Stomach (tissue), 9 donors: ENCODE results near the gene ADAMTSL3. TPM values are rescaled to one million over a fixed set of nuclear protein-coding genes. Genes with fewer than 3 reads are reported as not detected.

Experiments used
- DNase-seq, 2 donors: peaks; one replicate each; pipeline versions ENCODE4 v3.0.0 to v3.0.0-alpha.2; 2013 to 2019
- H3K27ac ChIP-seq, 5 donors: fragments of 200-600 bp in 4 of 5; sonication (generic) in 4 of 5; one replicate each; pipeline ENCODE4 v1.5.1; 2013 to 2019; ENCODE audit warnings: mild to moderate bottlenecking in 1 of 5, moderate library complexity in 1 of 5
- H3K27me3 ChIP-seq, 3 donors: fragments of 200-600 bp; sonication (generic); one replicate each; pipeline ENCODE4 v1.5.1; 2017 to 2019; ENCODE audit warnings: mixed run types in 1 of 3
- H3K36me3 ChIP-seq, 4 donors: fragments of 200-600 bp; sonication (generic); 1 replicate in 3 of 4; 2 replicates in 1 of 4; pipeline ENCODE4 v1.5.1; 2016 to 2019
- H3K4me1 ChIP-seq, 4 donors: fragments of 200-600 bp; sonication (generic); one replicate each; pipeline ENCODE4 v1.5.1; 2016 to 2019
- H3K4me3 ChIP-seq, 4 donors: fragments of 200-600 bp; sonication (generic) in 3 of 4; one replicate each; pipeline ENCODE4 v1.5.1; 2016 to 2019; ENCODE audit warnings: mild to moderate bottlenecking in 1 of 4
- H3K9me3 ChIP-seq, 4 donors: fragments of 200-600 bp; sonication (generic); one replicate each; pipeline ENCODE4 v1.5.1; 2016 to 2019
- CTCF ChIP-seq, 7 experiments: fragments of 450-650 bp in 4 of 7; fragments of 200-600 bp in 3 of 7; sonication (generic) in 3 of 7; IDR thresholded peaks; one replicate each; pipeline ENCODE4 v1.5.1; 2016 to 2019; ENCODE audit warnings: antibody characterized with exemption in 7 of 7, control low read depth in 2 of 7, mild to moderate bottlenecking in 1 of 7
- EP300 ChIP-seq: sonication (generic); formaldehyde crosslinking; IDR thresholded peaks from one replicate; pipeline ENCODE4 v1.6.1; 2017; ENCODE audit warnings: antibody characterized with exemption
- POLR2A ChIP-seq, 4 donors: fragments of 450-650 bp; IDR thresholded peaks; one replicate each; pipeline ENCODE4 v1.6.1; 2016; ENCODE audit warnings: antibody characterized with exemption in 4 of 4, control low read depth in 2 of 4, mild to moderate bottlenecking in 1 of 4, moderate library complexity in 1 of 4
- POLR2AphosphoS5 ChIP-seq, 3 donors: sonication (generic); formaldehyde crosslinking; IDR thresholded peaks; one replicate each; pipeline ENCODE4 v1.6.1; 2016; ENCODE audit warnings: antibody characterized with exemption in 3 of 3
- WGBS, 5 donors: extraction: QIAGEN DNeasy Blood & Tissue Kit in 3 of 5; methylation state at CpG; one replicate each; pipeline versions ENCODE4 v1.1.5 to v1.1.7; 2013 to 2018; 5-methylcytosine and 5-hydroxymethylcytosine counted together
- intact Hi-C: fragments of 100-400 bp; cut with DNase I; formaldehyde crosslinking; loops from one replicate; pipeline ENCODE4 v1.15.1; 2023; ENCODE audit warnings: low total_unique reads
- polyA plus RNA-seq, 3 donors: library from polyadenylated mRNA; stranded (reverse); fragments of 200-250 nt; gene quantifications; one replicate each; pipeline ENCODE4 v1.2.3, GENCODE V29; 2013
- total RNA-seq, 5 donors: library from RNA; depleted of rRNA; stranded (reverse); fragments of >200 nt; gene quantifications; one replicate each; pipeline versions ENCODE4 v1.1.0 to v1.2.3, GENCODE V29; 2014 to 2016
- donor health status: healthy with polysubstance abuse.
- donor health status: Bipolar disorder and iron deficiency.
- donor health status: healthy.

The ADAMTSL3 gene
- total and polyA plus RNA-seq, 8 donors, result 1.1 to 54.9 (median 6.0) TPM

GRCh38 chr15:83656943-83657528 lies 3.1 kb downstream of the ADAMTSL3 start:
- Histone ChIP-seq H3K4me1 (peaks cover 11 to 62% (median 50%) of the 10 kb centered on the region in 4 donors), H3K9me3 (no peaks in the 10 kb centered on the region), H3K4me3 (no peak overlapping the region), H3K27me3 (peaks cover 0 to 30% (median 13%) of the 10 kb centered on the region in 3 donors), H3K36me3 (no peaks in the 10 kb centered on the region), H3K27ac (peak overlapping the region in 3 of 5 donors; percentile 11 to 64 (median 40))
- DNase-seq, result no peak
- 82 to 90% (median 85%) methylated on average over 10 of the region's 10 CpGs for WGBS, 5 donors
- intact Hi-C loops, result no loop called here
- TF ChIP-seq EP300 (no peak), POLR2AphosphoS5 (IDR thresholded peaks at IDR 0.05) (no peak), CTCF (IDR thresholded peaks at IDR 0.05) (no peak), POLR2A (IDR thresholded peaks at IDR 0.05) (no peak)

GRCh38 chr15:83657549-83657948 lies 3.6 kb downstream of the ADAMTSL3 start:
- WGBS, 5 donors, result 90 to 98% (median 92%) methylated on average over 4 of the region's 4 CpGs
- Histone ChIP-seq H3K9me3 (no peaks in the 10 kb centered on the region), H3K27ac (peak overlapping the region in 3 of 5 donors; percentile 40 to 70 (median 64)), H3K36me3 (no peaks in the 10 kb centered on the region), H3K4me1 (peaks cover 11 to 61% (median 49%) of the 10 kb centered on the region in 4 donors), H3K4me3 (no peak overlapping the region), H3K27me3 (peaks cover 0 to 29% (median 13%) of the 10 kb centered on the region in 3 donors)
- intact Hi-C loops, result no loop called here
- DNase-seq, result no peak
- no peak for TF ChIP-seq EP300
- no peak for TF ChIP-seq POLR2A (IDR thresholded peaks at IDR 0.05)
- TF ChIP-seq POLR2AphosphoS5 (IDR thresholded peaks at IDR 0.05), result no peak
- no peak for TF ChIP-seq CTCF (IDR thresholded peaks at IDR 0.05)

GRCh38 chr15:83658430-83659416 lies 4.8 kb downstream of the ADAMTSL3 start:
- intact Hi-C loops, result no loop called here
- Histone ChIP-seq H3K9me3 (no peaks in the 10 kb centered on the region), H3K4me3 (no peak overlapping the region), H3K4me1 (peaks cover 11 to 51% (median 41%) of the 10 kb centered on the region in 4 donors), H3K27ac (peak overlapping the region in 4 of 5 donors; percentile 9 to 70 (median 52)), H3K27me3 (peaks cover 0 to 18% (median 13%) of the 10 kb centered on the region in 3 donors), H3K36me3 (no peaks in the 10 kb centered on the region)
- 54 to 65% (median 61%) methylated on average over 10 of the region's 10 CpGs for WGBS, 5 donors
- DNase-seq, result peak in 1 of 2 donors; percentile 43
- TF ChIP-seq CTCF (IDR thresholded peaks at IDR 0.05) (no peak), POLR2A (IDR thresholded peaks at IDR 0.05) (no peak), POLR2AphosphoS5 (IDR thresholded peaks at IDR 0.05) (no peak), EP300 (no peak)

- H3K27ac ChIP-seq, result peak overlapping the region in 4 of 5 donors; percentile 9 to 70 (median 52)
- WGBS, 5 donors, result 59 to 86% (median 73%) methylated on average over 1 of the region's 1 CpG
- no peak overlapping the region for H3K4me3 ChIP-seq
- no peaks in the 10 kb centered on the region for H3K9me3 ChIP-seq
- H3K4me1 ChIP-seq, result peaks cover 11 to 46% (median 36%) of the 10 kb centered on the region in 4 donors
- no peak for TF ChIP-seq EP300
- TF ChIP-seq POLR2AphosphoS5 (IDR thresholded peaks at IDR 0.05), result no peak
- no peak for TF ChIP-seq POLR2A (IDR thresholded peaks at IDR 0.05)
- TF ChIP-seq CTCF (IDR thresholded peaks at IDR 0.05), result no peak
- intact Hi-C loops, result no loop called here
- no peak for DNase-seq
- peaks cover 0 to 12% (median 7%) of the 10 kb centered on the region in 3 donors for H3K27me3 ChIP-seq
- H3K36me3 ChIP-seq, result no peaks in the 10 kb centered on the region
These were observed 5.5 kb downstream of the ADAMTSL3 start for GRCh38 chr15:83659417-83659812.
